H9 (cell line): ENCODE results near the gene BIN1. TPM values are rescaled to one million over a fixed set of nuclear protein-coding genes. Genes with fewer than 3 reads are reported as not detected.

Source experiments
- DNase-seq: peaks from one replicate; pipeline ENCODE4 v3.0.0-alpha.2; 2017
- H2AFZ ChIP-seq: one replicate; pipeline ENCODE4 v1.6.1; 2013; ENCODE audit warnings: mild to moderate bottlenecking, low read length, control low read depth, moderate library complexity
- H2AK5ac ChIP-seq: 2 replicates; pipeline ENCODE4 v1.6.1; 2013; ENCODE audit warnings: low read length, control low read depth, mixed read lengths; ENCODE audit not compliant: insufficient read length
- H2BK120ac ChIP-seq: one replicate; pipeline ENCODE4 v1.6.1; 2013; ENCODE audit warnings: low read depth, mild to moderate bottlenecking, low read length, control low read depth, inconsistent platforms; ENCODE audit not compliant: poor library complexity, severe bottlenecking
- H2BK12ac ChIP-seq: 2 replicates; pipeline ENCODE4 v1.6.1; 2013; ENCODE audit warnings: low read length, control low read depth, mixed read lengths, low read depth; ENCODE audit not compliant: insufficient read length
- H2BK15ac ChIP-seq: 2 replicates; pipeline ENCODE4 v1.6.1; 2013; ENCODE audit warnings: low read depth, low read length, control low read depth
- H2BK20ac ChIP-seq: one replicate; pipeline ENCODE4 v1.6.1; 2013; ENCODE audit warnings: low read depth, mild to moderate bottlenecking, low read length, control low read depth, inconsistent platforms; ENCODE audit not compliant: poor library complexity, severe bottlenecking
- H2BK5ac ChIP-seq: 2 replicates; pipeline ENCODE4 v1.6.1; 2013; ENCODE audit warnings: low read length, control low read depth, mixed read lengths; ENCODE audit not compliant: insufficient read length
- H3K14ac ChIP-seq: 2 replicates; pipeline ENCODE4 v1.6.1; 2013; ENCODE audit warnings: low read length, control low read depth; ENCODE audit not compliant: insufficient read depth
- H3K18ac ChIP-seq: 2 replicates; pipeline ENCODE4 v1.6.1; 2013; ENCODE audit warnings: low read depth, mild to moderate bottlenecking, mixed read lengths, low read length, control low read depth; ENCODE audit not compliant: insufficient read length
- H3K23ac ChIP-seq: 2 replicates; pipeline ENCODE4 v1.6.1; 2013; ENCODE audit warnings: low read length, control low read depth, mixed read lengths, low read depth; ENCODE audit not compliant: insufficient read length
- H3K23me2 ChIP-seq: 2 replicates; pipeline ENCODE4 v1.6.1; 2013; ENCODE audit warnings: low read depth, mild to moderate bottlenecking, mixed read lengths, low read length, control low read depth; ENCODE audit not compliant: insufficient read length, poor library complexity, severe bottlenecking
- H3K27ac ChIP-seq: 2 replicates; pipeline ENCODE4 v1.5.1; 2013; ENCODE audit warnings: low read length, control low read depth, mixed read lengths, low read depth; ENCODE audit not compliant: insufficient read length
- H3K27me3 ChIP-seq: 2 replicates; pipeline ENCODE4 v1.6.1; 2013; ENCODE audit warnings: low read length, control low read depth, inconsistent platforms; ENCODE audit not compliant: insufficient read depth
- H3K4ac ChIP-seq: 2 replicates; pipeline ENCODE4 v1.6.1; 2013; ENCODE audit warnings: low read depth, mild to moderate bottlenecking, control low read depth, inconsistent platforms, low read length, moderate library complexity
- H3K4me1 ChIP-seq: 2 replicates; pipeline ENCODE4 v1.6.1; 2013; ENCODE audit warnings: low read length, control low read depth, inconsistent platforms; ENCODE audit not compliant: insufficient read depth
- H3K4me2 ChIP-seq: 2 replicates; pipeline ENCODE4 v1.6.1; 2013; ENCODE audit warnings: low read length, control low read depth, mixed read lengths; ENCODE audit not compliant: insufficient read length, insufficient read depth
- H3K56ac ChIP-seq: 2 replicates; pipeline ENCODE4 v1.6.1; 2013; ENCODE audit warnings: low read depth, mild to moderate bottlenecking, mixed read lengths, low read length, control low read depth; ENCODE audit not compliant: insufficient read length
- H3K79me1 ChIP-seq: 2 replicates; pipeline ENCODE4 v1.6.1; 2013; ENCODE audit warnings: low read depth, mild to moderate bottlenecking, moderate library complexity, low read length, control low read depth, inconsistent platforms; ENCODE audit not compliant: insufficient read depth, poor library complexity, severe bottlenecking
- H3K79me2 ChIP-seq: 2 replicates; pipeline ENCODE4 v1.6.1; 2013; ENCODE audit warnings: low read length, control low read depth, inconsistent platforms; ENCODE audit not compliant: insufficient read depth
- H3K9ac ChIP-seq: 2 replicates; pipeline ENCODE4 v1.6.1; 2013; ENCODE audit warnings: low read length, control low read depth, mixed read lengths; ENCODE audit not compliant: insufficient read length; ENCODE audit errors: extremely low read depth
- H3K9me3 ChIP-seq: one replicate; pipeline ENCODE4 v1.6.1; 2013; ENCODE audit warnings: low read depth, low read length, inconsistent platforms; ENCODE audit not compliant: control insufficient read depth
- H3T11ph ChIP-seq: one replicate; pipeline ENCODE4 v1.6.1; 2013; ENCODE audit warnings: mild to moderate bottlenecking, low read length, control low read depth, inconsistent platforms
- H4K20me1 ChIP-seq: one replicate; pipeline ENCODE4 v1.6.1; 2013; ENCODE audit not compliant: control insufficient read depth, insufficient read length, insufficient read depth
- H4K5ac ChIP-seq: 2 replicates; pipeline ENCODE4 v1.6.1; 2013; ENCODE audit warnings: low read depth, mild to moderate bottlenecking, mixed read lengths, low read length, control low read depth; ENCODE audit not compliant: insufficient read length
- H4K8ac ChIP-seq: replicated peaks from 2 replicates; pipeline ENCODE4 v1.6.1; 2013; ENCODE audit warnings: low read length, control low read depth, mixed read lengths, low read depth; ENCODE audit not compliant: insufficient read length
- H4K91ac ChIP-seq: 2 replicates; pipeline ENCODE4 v1.6.1; 2013; ENCODE audit warnings: low read depth, mild to moderate bottlenecking, moderate library complexity, mixed read lengths, low read length, control low read depth; ENCODE audit not compliant: insufficient read length
- H3K27ac Mint-ChIP-seq, 3 experiments: 2 replicates in 2 of 3; 3 replicates in 1 of 3; pipeline ENCODE4 v1.8.0; 2020 to 2021; ENCODE audit warnings: mixed read lengths in 3 of 3, mild to moderate bottlenecking in 1 of 3, moderate library complexity in 1 of 3
- H3K27me3 Mint-ChIP-seq: 2 replicates; pipeline ENCODE4 v1.8.0; 2021; ENCODE audit warnings: low read depth, mild to moderate bottlenecking, moderate library complexity, mixed read lengths
- H3K36me3 Mint-ChIP-seq, 3 experiments: 2 replicates in 2 of 3; 3 replicates in 1 of 3; pipeline ENCODE4 v1.8.0; 2020 to 2021; ENCODE audit warnings: low read depth in 3 of 3, mixed read lengths in 3 of 3; ENCODE audit not compliant: insufficient read depth in 1 of 3
- H3K4me1 Mint-ChIP-seq, 2 experiments: 2 replicates each; pipeline ENCODE4 v1.8.0; 2020; ENCODE audit warnings: mixed read lengths in 2 of 2
- H3K4me3 Mint-ChIP-seq, 2 experiments: 2 replicates in 1 of 2; 3 replicates in 1 of 2; pipeline ENCODE4 v1.8.0; 2020 to 2021; ENCODE audit warnings: mild to moderate bottlenecking in 2 of 2, mixed read lengths in 2 of 2, moderate library complexity in 1 of 2
- H3K9me3 Mint-ChIP-seq, 2 experiments: 2 replicates in 1 of 2; 3 replicates in 1 of 2; pipeline ENCODE4 v1.8.0; 2020; ENCODE audit warnings: mild to moderate bottlenecking in 2 of 2, mixed read lengths in 2 of 2, moderate library complexity in 1 of 2
- WGBS: extraction: QIAGEN DNeasy Blood & Tissue Kit; methylation state at CpG from one replicate; pipeline ENCODE4 v1.1.7; 2013; ENCODE audit warnings: missing lambda C conversion rate, low lambda C conversion rate, mixed read lengths; ENCODE audit not compliant: insufficient read length; ENCODE audit errors: extremely low coverage; 5-methylcytosine and 5-hydroxymethylcytosine counted together
- total RNA-seq: library from RNA; stranded (reverse); gene quantifications from 2 replicates; pipeline ENCODE4 v1.2.1, GENCODE V29; 2021
- TF ChIP-seq, protein P1 (sequence below): fragments of 200-600 bp; sonication (generic); conservative IDR thresholded peaks from 3 replicates; pipeline ENCODE4 v1.8.0; 2021; ENCODE audit warnings: antibody characterized with exemption, mild to moderate bottlenecking

BIN1 gene
- total RNA-seq, 1 experiment from 2014 or later: 32.0 TPM

DNA sequence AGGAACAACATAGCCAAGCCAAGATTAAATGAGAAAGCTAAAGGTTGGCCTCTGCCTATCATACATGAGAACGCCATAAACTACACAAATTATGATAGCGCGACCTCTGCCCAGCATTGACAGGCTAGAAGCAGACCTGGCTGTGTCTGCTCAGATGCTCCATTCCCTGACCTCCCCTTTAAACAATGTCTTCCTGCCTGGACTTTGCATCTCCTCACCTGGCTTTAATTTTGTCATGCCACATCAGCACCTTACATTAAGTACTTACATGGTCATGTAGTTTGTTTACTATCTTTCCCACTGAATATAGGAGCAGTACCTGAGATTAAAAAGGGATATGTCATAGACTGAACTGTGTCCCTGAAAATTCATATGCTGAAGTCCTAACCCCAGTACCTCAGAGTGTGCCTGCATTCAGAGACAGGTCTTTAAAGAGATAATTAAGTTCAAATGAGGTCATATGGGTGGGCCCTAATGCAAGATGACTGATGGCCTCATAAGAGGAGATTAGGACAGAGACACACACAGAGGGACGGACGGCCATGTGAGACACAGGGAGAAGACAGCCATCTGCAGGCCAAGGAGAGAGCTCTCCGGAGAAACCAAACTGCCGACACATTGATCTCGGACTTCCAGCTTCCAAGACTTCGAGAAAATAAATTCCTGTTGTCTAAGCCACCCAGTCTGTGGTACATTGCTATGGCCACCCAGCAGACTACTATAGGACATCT lies 103.7 kb downstream of the BIN1 start:
- no peaks in the 10 kb centered on the region for H3K79me1 ChIP-seq
- H2AK5ac ChIP-seq: no peak overlapping the region
- H3K9ac ChIP-seq: no peak overlapping the region
- H3K9me3 Mint-ChIP-seq: no peaks in the 10 kb centered on the region
- H3T11ph ChIP-seq: no peak overlapping the region
- H4K91ac ChIP-seq: no peak overlapping the region
- TF ChIP-seq, protein P1, sequence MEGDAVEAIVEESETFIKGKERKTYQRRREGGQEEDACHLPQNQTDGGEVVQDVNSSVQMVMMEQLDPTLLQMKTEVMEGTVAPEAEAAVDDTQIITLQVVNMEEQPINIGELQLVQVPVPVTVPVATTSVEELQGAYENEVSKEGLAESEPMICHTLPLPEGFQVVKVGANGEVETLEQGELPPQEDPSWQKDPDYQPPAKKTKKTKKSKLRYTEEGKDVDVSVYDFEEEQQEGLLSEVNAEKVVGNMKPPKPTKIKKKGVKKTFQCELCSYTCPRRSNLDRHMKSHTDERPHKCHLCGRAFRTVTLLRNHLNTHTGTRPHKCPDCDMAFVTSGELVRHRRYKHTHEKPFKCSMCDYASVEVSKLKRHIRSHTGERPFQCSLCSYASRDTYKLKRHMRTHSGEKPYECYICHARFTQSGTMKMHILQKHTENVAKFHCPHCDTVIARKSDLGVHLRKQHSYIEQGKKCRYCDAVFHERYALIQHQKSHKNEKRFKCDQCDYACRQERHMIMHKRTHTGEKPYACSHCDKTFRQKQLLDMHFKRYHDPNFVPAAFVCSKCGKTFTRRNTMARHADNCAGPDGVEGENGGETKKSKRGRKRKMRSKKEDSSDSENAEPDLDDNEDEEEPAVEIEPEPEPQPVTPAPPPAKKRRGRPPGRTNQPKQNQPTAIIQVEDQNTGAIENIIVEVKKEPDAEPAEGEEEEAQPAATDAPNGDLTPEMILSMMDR: no peak
- peaks cover 8 to 14% of the 10 kb centered on the region in 2 experiments for H3K4me1 Mint-ChIP-seq
- H2BK15ac ChIP-seq: no peak overlapping the region
- no CpG with 5 or more reads among the region's 9 CpGs for WGBS
- no peaks in the 10 kb centered on the region for H3K79me2 ChIP-seq
- no peak overlapping the region for H2BK20ac ChIP-seq
- H2BK5ac ChIP-seq: no peak overlapping the region
- H3K9me3 ChIP-seq: no peaks in the 10 kb centered on the region
- H3K27ac ChIP-seq: no peak overlapping the region
- H3K23ac ChIP-seq: no peak overlapping the region
- no peaks in the 10 kb centered on the region for H3K27me3 Mint-ChIP-seq
- H2BK12ac ChIP-seq: no peak overlapping the region
- no peak overlapping the region for H4K8ac ChIP-seq
- H3K27ac Mint-ChIP-seq: no peak overlapping the region
- H3K4me1 ChIP-seq: no peaks in the 10 kb centered on the region; the same call in 1 of the 2 replicates
- no peak overlapping the region for H3K4ac ChIP-seq
- H3K23me2 ChIP-seq: no peaks in the 10 kb centered on the region
- H2BK120ac ChIP-seq: no peak overlapping the region
- no peaks in the 10 kb centered on the region for H3K36me3 Mint-ChIP-seq
- H3K27me3 ChIP-seq: no peaks in the 10 kb centered on the region
- no peak overlapping the region for H3K4me2 ChIP-seq
- no peaks in the 10 kb centered on the region for H4K20me1 ChIP-seq
- H3K18ac ChIP-seq: no peak overlapping the region
- H2AFZ ChIP-seq: no peak overlapping the region
- H3K14ac ChIP-seq: no peak overlapping the region
- H3K4me3 Mint-ChIP-seq: no peak overlapping the region
- no peak overlapping the region for H4K5ac ChIP-seq
- no peak for DNase-seq
- H3K56ac ChIP-seq: no peak overlapping the region
